ENCODE results near the gene PCNX2. TPM values are rescaled to one million over a fixed set of nuclear protein-coding genes. Genes with fewer than 3 reads are reported as not detected.
"Not testable (repeated sequence)": the region's sequence is repeated elsewhere in the genome, so short reads cannot be mapped to it uniquely, and the experiment has no call there.

The PCNX2 gene
- total and polyA plus RNA-seq, 5 donors: 0.66 to 5.0 (median 3.1) TPM

DNA sequence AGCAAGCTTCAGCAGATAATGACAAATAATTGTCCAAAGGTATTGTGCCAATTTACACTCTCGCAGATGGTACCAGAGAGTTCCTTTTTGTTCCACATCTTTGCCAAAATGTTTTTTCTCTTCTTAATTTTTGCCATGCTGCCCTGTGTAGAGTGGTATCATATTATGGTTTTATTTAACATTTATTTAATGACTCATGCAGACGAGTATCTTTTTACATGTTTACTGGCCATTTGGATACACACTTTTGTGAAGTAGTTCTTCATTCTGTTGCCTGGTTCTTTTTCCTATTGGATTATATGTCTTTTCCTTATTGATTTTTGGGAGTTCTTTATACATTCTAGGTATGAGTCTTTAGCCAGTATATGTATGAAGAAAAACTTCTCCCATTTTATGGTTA, 151.1 kb downstream of the PCNX2 start:
- 92% methylated on average over 2 of the region's 2 CpGs for WGBS
- Histone ChIP-seq H3K27me3 (ENCODE audit: control insufficient read depth, insufficient read depth) (no peaks in the 10 kb centered on the region), H3K27ac (ENCODE audit: low read length) (no peak overlapping the region), H3K4me1 (ENCODE audit: control insufficient read depth, insufficient read depth, low read length) (peaks cover 3% of the 10 kb centered on the region), H3K9me3 (ENCODE audit: control insufficient read depth, low read length) (no peaks in the 10 kb centered on the region), H3K4me3 (ENCODE audit: low read length) (no peak overlapping the region)
- intact Hi-C loops (cut with DNase I): no loop called here
- ATAC-seq (no peak), DNase-seq (no peak)

DNA sequence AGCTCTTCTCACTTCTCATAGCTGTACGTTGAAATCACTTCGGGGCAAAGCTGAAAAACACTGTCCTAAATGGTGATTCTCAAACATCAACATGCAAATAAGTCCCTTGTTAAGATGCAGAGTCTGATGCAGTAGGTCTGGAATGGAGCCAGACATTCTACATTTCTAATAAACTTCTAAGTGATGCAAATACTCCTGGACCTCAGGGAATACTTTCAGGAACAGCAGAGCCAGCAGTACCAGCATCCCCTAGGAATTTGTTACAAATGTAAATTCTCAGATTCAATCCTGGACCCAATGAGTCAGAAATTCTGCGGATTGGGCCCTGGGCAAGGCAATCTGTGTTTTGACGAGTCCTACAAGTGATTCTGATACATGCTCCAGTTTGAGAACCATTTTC, 152.3 kb downstream of the PCNX2 start:
- H3K27ac ChIP-seq (ENCODE audit: low read length): no peak overlapping the region
- WGBS: 87% methylated on average over 4 of the region's 4 CpGs
- no peak for DNase-seq
- peaks cover 3% of the 10 kb centered on the region for H3K4me1 ChIP-seq (ENCODE audit: control insufficient read depth, insufficient read depth, low read length)
- intact Hi-C loops (cut with DNase I): no loop called here
- H3K27me3 ChIP-seq (ENCODE audit: control insufficient read depth, insufficient read depth): no peaks in the 10 kb centered on the region
- no peak overlapping the region for H3K4me3 ChIP-seq (ENCODE audit: low read length)
- H3K9me3 ChIP-seq (ENCODE audit: control insufficient read depth, low read length): no peaks in the 10 kb centered on the region
- no peak for ATAC-seq

DNA sequence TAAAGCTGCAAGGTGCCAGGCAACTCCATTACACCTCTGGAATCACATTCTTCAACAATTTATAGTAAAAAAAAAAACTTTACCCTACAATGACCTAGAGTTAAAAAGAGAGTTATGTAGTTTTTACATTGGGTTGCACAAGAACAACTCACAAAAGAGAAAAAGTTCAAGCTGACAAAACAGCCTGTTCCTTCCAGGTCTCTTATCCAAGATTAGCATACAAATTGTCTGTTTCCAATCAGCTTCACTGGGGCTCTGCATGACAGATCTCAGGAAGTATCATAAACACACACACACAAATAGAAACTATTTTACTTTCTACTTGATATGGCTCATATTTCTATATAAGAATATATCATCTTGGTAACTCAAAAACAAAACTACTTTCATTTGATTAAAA, 154.6 kb downstream of the PCNX2 start:
- Histone ChIP-seq H3K4me3 (ENCODE audit: low read length) (no peak overlapping the region), H3K4me1 (ENCODE audit: control insufficient read depth, insufficient read depth, low read length) (peaks cover 3% of the 10 kb centered on the region), H3K27me3 (ENCODE audit: control insufficient read depth, insufficient read depth) (no peaks in the 10 kb centered on the region), H3K27ac (ENCODE audit: low read length) (no peak overlapping the region), H3K9me3 (ENCODE audit: control insufficient read depth, low read length) (no peaks in the 10 kb centered on the region)
- ATAC-seq (peak in 1 of 2 donors; percentile 45), DNase-seq (no peak)
- intact Hi-C loops (cut with DNase I): no loop called here

DNA sequence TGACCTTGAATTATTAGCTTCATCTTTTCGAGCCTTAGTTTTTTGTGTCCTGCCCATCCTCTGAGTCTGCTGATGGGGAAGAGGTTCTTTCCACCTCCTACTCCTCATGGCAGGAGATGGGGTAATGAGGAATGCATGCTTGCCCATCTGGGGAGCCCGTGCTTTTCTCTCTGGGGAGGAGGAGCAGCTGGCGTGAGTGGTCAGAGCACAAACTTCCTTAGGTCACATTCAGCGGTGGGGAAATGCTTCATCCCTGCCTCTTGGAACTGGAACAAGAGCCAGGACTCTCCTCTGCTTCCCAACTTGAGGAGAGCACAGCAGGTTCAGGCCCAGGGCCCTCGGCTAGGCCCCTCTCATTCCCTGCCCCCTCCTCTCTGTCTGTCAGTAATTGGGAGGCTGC, 155.0 kb downstream of the PCNX2 start:
- Histone ChIP-seq H3K27me3 (ENCODE audit: control insufficient read depth, insufficient read depth) (no peaks in the 10 kb centered on the region), H3K27ac (ENCODE audit: low read length) (no peak overlapping the region), H3K4me1 (ENCODE audit: control insufficient read depth, insufficient read depth, low read length) (peaks cover 3% of the 10 kb centered on the region), H3K9me3 (ENCODE audit: control insufficient read depth, low read length) (no peaks in the 10 kb centered on the region), H3K4me3 (ENCODE audit: low read length) (no peak overlapping the region)
- ATAC-seq (peak; percentile 13 to 43), DNase-seq (peak in 1 of 3 donors; percentile 54)
- WGBS: 64% methylated on average over 5 of the region's 5 CpGs
- intact Hi-C loops (cut with DNase I): no loop called here

DNA sequence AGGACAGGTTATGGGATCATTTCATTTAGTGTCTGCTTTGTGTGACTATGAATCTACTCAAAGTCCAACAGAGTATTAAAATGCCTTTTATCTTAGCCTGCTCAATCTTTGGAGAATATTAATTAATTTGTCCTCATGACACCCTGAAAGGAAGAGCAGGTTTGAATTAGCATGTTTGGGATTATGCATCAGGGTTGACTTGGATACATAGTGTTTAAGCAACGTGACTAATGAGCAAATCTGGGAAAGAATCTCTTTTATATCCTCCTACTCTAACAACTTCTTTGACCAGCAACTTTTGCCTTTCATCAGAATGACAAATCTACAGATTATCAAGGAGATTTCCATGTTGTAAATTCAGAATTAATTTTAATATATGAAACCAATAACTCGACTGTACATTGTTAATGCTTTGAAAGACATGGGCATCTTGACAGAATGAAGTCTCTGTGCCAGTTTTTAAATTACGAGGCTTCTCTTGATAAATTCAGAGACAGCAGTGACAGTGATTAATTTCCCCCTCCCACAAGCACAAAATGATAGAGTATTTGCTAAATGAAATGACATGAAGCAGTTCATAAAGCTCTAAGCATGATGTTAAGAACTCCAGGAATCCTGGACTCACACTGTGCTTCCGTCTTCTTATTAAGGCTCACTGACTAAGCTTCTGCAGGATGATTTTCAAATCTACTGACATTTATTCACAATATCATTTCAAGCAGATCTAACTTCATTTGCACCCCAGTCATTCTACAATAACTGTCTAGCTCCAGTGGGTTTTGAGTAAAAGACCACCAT, 156.5 kb downstream of the PCNX2 start:
- Histone ChIP-seq H3K27me3 (ENCODE audit: control insufficient read depth, insufficient read depth) (no peaks in the 10 kb centered on the region), H3K27ac (ENCODE audit: low read length) (no peak overlapping the region), H3K4me1 (ENCODE audit: control insufficient read depth, insufficient read depth, low read length) (peaks cover 3% of the 10 kb centered on the region), H3K4me3 (ENCODE audit: low read length) (no peak overlapping the region), H3K9me3 (ENCODE audit: control insufficient read depth, low read length) (no peaks in the 10 kb centered on the region)
- ATAC-seq (no peak), DNase-seq (no peak)
- intact Hi-C loops (cut with DNase I): no loop called here
- 93% methylated on average over 4 of the region's 4 CpGs for WGBS

DNA sequence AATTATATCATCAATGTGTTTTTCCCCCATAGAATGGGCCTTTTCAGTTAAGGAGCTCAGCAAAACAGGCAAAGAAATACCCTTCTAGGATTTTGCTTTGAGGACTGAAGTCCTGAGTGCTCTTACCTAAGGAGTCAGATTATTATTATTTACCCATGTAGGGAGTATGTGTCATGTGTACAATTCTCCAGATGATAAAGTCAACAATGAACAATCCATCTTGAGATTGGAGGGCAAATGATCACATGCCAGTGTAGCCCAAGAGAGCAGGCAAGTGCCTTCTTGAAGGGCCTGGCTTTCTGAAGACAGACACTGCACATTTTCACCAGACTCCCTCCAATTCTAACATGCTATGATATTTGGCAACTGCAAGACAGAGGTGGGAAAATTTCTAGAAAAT, 159.7 kb downstream of the PCNX2 start:
- ATAC-seq: no peak
- no peaks in the 10 kb centered on the region for H3K27me3 ChIP-seq (ENCODE audit: control insufficient read depth, insufficient read depth)
- H3K4me3 ChIP-seq (ENCODE audit: low read length): no peak overlapping the region
- no peak overlapping the region for H3K27ac ChIP-seq (ENCODE audit: low read length)
- no peaks in the 10 kb centered on the region for H3K9me3 ChIP-seq (ENCODE audit: control insufficient read depth, low read length)
- H3K4me1 ChIP-seq (ENCODE audit: control insufficient read depth, insufficient read depth, low read length): peaks cover 3% of the 10 kb centered on the region
- DNase-seq: no peak
- intact Hi-C loops (cut with DNase I): no loop called here

DNA sequence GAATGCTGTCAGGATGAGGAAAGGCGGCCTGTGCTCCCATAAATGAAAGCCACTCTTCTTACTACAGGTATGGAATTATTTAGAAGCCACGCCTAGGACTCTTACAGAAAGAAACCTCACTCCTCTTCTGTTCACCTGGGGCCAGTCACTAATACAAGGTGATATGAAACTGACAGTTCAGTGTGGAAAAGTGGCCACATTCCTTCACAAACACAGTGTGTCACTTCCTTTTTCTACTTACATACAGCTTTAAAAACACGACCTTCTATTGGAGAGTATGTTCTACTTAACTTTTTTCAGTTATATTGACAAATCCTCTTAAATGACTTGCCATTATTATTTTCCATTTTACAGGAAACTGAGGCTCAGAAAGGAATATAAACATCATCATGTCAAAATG, 163.1 kb downstream of the PCNX2 start:
- no peaks in the 10 kb centered on the region for H3K4me1 ChIP-seq (ENCODE audit: control insufficient read depth, insufficient read depth, low read length)
- DNase-seq (no peak), ATAC-seq (no peak)
- no peaks in the 10 kb centered on the region for H3K27me3 ChIP-seq (ENCODE audit: control insufficient read depth, insufficient read depth)
- intact Hi-C loops (cut with DNase I): no loop called here
- no peak overlapping the region for H3K27ac ChIP-seq (ENCODE audit: low read length)
- H3K9me3 ChIP-seq (ENCODE audit: control insufficient read depth, low read length): no peaks in the 10 kb centered on the region
- no peak overlapping the region for H3K4me3 ChIP-seq (ENCODE audit: low read length)
- 80% methylated on average over 3 of the region's 3 CpGs for WGBS

DNA sequence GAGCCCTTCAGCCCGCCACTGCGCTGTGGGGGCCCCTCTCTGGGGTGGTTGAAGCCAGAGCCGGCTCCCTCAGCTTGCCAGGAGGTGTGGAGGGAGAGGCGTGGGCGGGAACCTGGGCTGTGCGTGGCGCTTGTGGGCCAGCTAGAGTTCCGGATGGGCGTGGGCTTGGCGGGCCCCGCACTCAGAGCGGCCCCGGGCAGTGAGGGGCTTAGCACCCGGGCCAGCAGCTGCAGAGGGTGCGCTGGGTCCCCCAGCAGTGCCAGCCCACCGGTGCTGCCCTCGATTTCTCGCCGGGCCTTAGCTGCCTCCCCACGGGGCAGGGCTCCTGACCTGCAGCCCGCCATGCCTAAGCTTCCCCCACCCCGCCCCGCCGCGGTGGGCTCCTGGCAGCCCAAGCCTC, 166.5 kb downstream of the PCNX2 start:
- peak in 1 of 3 donors; percentile 52 for DNase-seq
- ATAC-seq; H3K4me3 ChIP-seq (ENCODE audit: low read length); H3K4me1 ChIP-seq (ENCODE audit: control insufficient read depth, insufficient read depth, low read length); H3K27me3 ChIP-seq (ENCODE audit: control insufficient read depth, insufficient read depth); H3K27ac ChIP-seq (ENCODE audit: low read length); H3K9me3 ChIP-seq (ENCODE audit: control insufficient read depth, low read length); intact Hi-C loops (cut with DNase I): not testable (repeated sequence)
- WGBS: 98% methylated on average over 25 of the region's 25 CpGs

DNA sequence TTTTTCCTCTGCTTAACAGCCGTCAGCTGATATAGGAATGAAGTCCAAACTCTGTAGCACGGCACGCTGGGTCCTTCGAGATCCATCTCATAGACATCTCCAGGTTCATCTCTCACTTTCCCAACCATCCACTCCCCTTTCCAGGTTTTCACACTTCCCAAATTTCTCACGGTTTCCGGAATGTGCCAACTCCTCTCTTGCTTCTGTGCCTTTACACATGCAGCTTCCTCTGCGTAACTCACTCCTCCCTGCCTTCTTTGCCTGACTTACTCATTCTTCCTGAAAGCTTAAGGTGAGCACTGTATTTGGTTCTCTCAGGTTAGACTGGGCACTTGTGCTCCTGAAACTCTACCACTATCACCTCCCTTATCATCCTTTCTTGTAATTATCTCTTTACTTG, 168.4 kb downstream of the PCNX2 start:
- Histone ChIP-seq H3K9me3 (ENCODE audit: control insufficient read depth, low read length) (no peaks in the 10 kb centered on the region), H3K4me1 (ENCODE audit: control insufficient read depth, insufficient read depth, low read length) (no peaks in the 10 kb centered on the region), H3K27ac (ENCODE audit: low read length) (no peak overlapping the region), H3K27me3 (ENCODE audit: control insufficient read depth, insufficient read depth) (no peaks in the 10 kb centered on the region), H3K4me3 (ENCODE audit: low read length) (no peak overlapping the region)
- intact Hi-C loops (cut with DNase I): no loop called here
- ATAC-seq (no peak), DNase-seq (no peak)
- WGBS: 49% methylated on average over 7 of the region's 7 CpGs

DNA sequence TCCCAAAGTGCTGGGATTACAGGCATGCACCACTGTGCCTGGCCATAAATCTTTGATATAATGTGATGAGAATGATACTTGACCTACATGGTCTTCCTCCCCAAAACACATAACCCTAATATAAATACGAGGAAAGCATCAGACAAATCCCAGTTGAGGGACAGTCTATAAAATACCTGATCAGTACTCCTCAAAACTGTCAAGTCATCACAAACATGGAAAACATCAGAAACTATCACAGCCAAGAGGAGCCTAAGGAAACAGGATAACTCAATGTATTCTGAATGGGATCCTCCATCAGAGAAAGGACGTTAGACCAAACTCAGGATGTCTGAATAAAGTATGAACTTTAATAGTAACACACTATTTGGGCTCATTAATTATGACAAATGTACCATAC, 172.7 kb downstream of the PCNX2 start:
- intact Hi-C loops (cut with DNase I): no loop called here
- 98% methylated on average over 2 of the region's 2 CpGs for WGBS
- H3K9me3 ChIP-seq (ENCODE audit: control insufficient read depth, low read length): no peaks in the 10 kb centered on the region
- no peak overlapping the region for H3K4me3 ChIP-seq (ENCODE audit: low read length)
- no peak for DNase-seq
- no peak overlapping the region for H3K27ac ChIP-seq (ENCODE audit: low read length)
- H3K4me1 ChIP-seq (ENCODE audit: control insufficient read depth, insufficient read depth, low read length): no peaks in the 10 kb centered on the region
- no peaks in the 10 kb centered on the region for H3K27me3 ChIP-seq (ENCODE audit: control insufficient read depth, insufficient read depth)
- no peak for ATAC-seq

DNA sequence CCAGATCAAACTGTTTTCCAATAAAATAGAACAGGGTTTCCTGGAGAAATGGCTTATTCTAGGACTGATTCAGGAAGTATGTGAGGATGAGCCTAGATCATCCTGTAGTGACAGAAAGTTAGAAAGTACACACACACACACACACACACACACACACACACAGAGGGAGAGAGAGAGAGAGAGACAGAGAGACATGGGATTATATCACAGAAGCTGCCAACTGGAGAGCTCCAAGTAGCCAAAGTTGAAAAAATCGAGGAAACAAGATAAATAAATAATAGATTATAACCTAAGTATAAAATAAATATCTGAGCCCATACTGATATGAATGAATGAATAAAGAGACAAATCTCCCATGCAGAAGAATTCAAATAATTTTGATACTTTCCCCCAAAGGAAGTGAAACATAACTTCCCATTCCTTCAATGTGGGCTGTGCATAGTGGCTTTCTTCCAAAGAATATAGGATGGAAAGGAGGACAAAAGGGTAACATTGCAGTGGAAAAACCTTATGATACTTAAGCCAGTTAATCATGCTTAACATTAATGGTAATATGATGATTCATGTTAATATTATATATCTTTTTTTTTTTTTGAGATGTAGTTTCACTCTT, 173.5 kb downstream of the PCNX2 start:
- no peak for ATAC-seq
- intact Hi-C loops (cut with DNase I): no loop called here

More for the DNA sequence above, 173.5 kb downstream of the PCNX2 start:
- Histone ChIP-seq H3K9me3 (ENCODE audit: control insufficient read depth, low read length) (no peaks in the 10 kb centered on the region), H3K27ac (ENCODE audit: low read length) (no peak overlapping the region), H3K4me1 (ENCODE audit: control insufficient read depth, insufficient read depth, low read length) (no peaks in the 10 kb centered on the region), H3K27me3 (ENCODE audit: control insufficient read depth, insufficient read depth) (no peaks in the 10 kb centered on the region), H3K4me3 (ENCODE audit: low read length) (no peak overlapping the region)
- no peak for DNase-seq
- WGBS: 47% methylated on average over 1 of the region's 1 CpG

All from right cardiac atrium (tissue), 5 donors.